ENCODE data around the gene RIPK3. TPM values are rescaled to one million over a fixed set of nuclear protein-coding genes. Genes with fewer than 3 reads are reported as not detected.

RIPK3 gene
- total and polyA plus RNA-seq, 8 donors = 3.9 to 13.0 (median 6.1) TPM

DNA sequence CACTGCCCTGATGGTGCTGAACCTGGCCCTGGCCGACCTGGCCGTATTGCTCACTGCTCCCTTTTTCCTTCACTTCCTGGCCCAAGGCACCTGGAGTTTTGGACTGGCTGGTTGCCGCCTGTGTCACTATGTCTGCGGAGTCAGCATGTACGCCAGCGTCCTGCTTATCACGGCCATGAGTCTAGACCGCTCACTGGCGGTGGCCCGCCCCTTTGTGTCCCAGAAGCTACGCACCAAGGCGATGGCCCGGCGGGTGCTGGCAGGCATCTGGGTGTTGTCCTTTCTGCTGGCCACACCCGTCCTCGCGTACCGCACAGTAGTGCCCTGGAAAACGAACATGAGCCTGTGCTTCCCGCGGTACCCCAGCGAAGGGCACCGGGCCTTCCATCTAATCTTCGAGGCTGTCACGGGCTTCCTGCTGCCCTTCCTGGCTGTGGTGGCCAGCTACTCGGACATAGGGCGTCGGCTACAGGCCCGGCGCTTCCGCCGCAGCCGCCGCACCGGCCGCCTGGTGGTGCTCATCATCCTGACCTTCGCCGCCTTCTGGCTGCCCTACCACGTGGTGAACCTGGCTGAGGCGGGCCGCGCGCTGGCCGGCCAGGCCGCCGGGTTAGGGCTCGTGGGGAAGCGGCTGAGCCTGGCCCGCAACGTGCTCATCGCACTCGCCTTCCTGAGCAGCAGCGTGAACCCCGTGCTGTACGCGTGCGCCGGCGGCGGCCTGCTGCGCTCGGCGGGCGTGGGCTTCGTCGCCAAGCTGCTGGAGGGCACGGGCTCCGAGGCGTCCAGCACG is 23.8 kb downstream of the RIPK3 start:
- peaks cover 0 to 4% (median 0%) of the 10 kb centered on the region in 3 donors for H3K4me1 ChIP-seq
- H3K4me3 ChIP-seq = no peak overlapping the region
- peak in 1 of 6 donors; percentile 70 for DNase-seq
- TF ChIP-seq, protein P1, sequence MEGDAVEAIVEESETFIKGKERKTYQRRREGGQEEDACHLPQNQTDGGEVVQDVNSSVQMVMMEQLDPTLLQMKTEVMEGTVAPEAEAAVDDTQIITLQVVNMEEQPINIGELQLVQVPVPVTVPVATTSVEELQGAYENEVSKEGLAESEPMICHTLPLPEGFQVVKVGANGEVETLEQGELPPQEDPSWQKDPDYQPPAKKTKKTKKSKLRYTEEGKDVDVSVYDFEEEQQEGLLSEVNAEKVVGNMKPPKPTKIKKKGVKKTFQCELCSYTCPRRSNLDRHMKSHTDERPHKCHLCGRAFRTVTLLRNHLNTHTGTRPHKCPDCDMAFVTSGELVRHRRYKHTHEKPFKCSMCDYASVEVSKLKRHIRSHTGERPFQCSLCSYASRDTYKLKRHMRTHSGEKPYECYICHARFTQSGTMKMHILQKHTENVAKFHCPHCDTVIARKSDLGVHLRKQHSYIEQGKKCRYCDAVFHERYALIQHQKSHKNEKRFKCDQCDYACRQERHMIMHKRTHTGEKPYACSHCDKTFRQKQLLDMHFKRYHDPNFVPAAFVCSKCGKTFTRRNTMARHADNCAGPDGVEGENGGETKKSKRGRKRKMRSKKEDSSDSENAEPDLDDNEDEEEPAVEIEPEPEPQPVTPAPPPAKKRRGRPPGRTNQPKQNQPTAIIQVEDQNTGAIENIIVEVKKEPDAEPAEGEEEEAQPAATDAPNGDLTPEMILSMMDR (IDR thresholded peaks at IDR 0.05) = no peak
- no peaks in the 10 kb centered on the region for H3K36me3 ChIP-seq
- ATAC-seq = peak; percentile 11 to 58 (median 44)
- no peak for FAIRE-seq
- 35 to 36% methylated on average over 66 to 70 of the region's 70 CpGs for WGBS, 2 donors
- intact Hi-C loops (cut with DNase I) = no loop called here
- no peaks in the 10 kb centered on the region for H3K27me3 ChIP-seq
- no peaks in the 10 kb centered on the region for H3K9me3 ChIP-seq
- no peak overlapping the region for H3K27ac ChIP-seq

DNA sequence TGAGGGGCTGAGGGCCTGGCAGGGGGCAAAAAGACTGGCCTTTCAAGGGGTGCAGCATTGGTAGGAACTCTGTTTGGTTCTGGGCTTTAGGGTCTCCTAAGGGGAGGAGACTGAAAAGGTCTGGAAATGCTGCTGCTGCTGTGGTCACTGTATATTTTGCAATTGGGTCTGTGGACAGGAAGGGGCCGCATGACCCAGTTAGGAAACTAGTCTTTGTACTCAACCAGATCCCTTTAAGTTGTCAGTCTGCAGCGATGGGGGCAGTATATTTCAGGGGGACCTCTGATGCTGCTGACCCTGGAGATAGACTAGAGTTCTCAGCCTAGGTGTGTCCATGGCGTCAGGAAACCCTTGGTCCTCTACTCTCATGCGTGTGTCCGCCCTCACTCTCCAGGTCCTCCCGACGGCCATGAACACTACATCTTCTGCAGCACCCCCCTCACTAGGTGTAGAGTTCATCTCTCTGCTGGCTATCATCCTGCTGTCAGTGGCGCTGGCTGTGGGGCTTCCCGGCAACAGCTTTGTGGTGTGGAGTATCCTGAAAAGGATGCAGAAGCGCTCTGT is 24.5 kb downstream of the RIPK3 start:
- intact Hi-C loops (cut with DNase I) = no loop called here
- TF ChIP-seq, protein P1 (IDR thresholded peaks at IDR 0.05) = no peak
- WGBS, 2 donors = 85 to 86% methylated on average over 10 of the region's 10 CpGs
- DNase-seq (no peak), ATAC-seq (no peak), FAIRE-seq (no peak)
- Histone ChIP-seq H3K4me1 (peaks cover 3 to 7% (median 6%) of the 10 kb centered on the region in 3 donors), H3K27ac (no peak overlapping the region), H3K4me3 (no peak overlapping the region), H3K36me3 (no peaks in the 10 kb centered on the region), H3K27me3 (no peaks in the 10 kb centered on the region), H3K9me3 (no peaks in the 10 kb centered on the region)

DNA sequence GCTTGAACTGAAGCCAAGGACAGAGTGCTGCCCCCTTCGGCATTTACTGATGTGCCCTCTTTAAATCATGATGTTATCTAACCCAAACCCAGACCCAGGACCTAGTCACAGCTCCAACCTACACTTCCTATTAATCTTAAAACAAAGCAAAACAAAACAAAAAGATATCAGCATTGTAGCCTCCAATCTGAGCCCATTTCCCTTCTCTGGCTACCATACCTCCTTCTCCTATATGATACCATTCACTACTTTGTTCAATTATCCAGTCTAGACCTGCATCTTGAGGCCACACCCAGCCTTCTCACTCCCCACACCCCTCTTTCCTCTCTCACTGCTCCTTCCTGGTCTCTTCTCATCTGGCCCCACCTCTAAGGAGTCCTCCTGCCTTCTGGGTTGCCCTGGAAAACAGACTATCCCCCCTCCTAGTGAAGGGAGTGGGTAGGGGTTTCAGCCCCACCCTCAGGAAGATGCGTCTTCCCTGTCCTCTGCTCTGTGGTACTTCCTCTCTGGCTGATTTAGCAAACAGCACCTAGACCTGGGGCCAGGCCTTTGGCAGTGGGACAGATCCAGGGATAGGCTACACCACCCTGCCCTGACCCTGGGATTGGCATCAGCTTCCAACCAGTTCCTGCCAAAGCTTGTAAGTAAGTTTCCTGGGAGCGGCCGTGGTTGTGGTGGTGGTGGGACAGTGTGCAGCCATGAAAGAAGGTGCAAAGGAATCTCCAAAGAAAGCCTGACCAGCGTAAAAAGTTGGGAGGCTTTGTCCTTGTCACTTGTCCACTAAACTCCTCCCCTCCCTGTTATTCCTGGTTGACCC is 25.2 kb downstream of the RIPK3 start:
- Histone ChIP-seq H3K27ac (no peak overlapping the region), H3K4me1 (peaks cover 10 to 14% (median 13%) of the 10 kb centered on the region in 3 donors), H3K9me3 (no peaks in the 10 kb centered on the region), H3K4me3 (no peak overlapping the region), H3K27me3 (no peaks in the 10 kb centered on the region), H3K36me3 (no peaks in the 10 kb centered on the region)
- ATAC-seq (no peak), FAIRE-seq (no peak), DNase-seq (peak in 1 of 6 donors; percentile 47)
- intact Hi-C loops (cut with DNase I) = no loop called here
- 64 to 75% methylated on average over 5 of the region's 5 CpGs for WGBS, 2 donors
- TF ChIP-seq, protein P1 (IDR thresholded peaks at IDR 0.05) = no peak

DNA sequence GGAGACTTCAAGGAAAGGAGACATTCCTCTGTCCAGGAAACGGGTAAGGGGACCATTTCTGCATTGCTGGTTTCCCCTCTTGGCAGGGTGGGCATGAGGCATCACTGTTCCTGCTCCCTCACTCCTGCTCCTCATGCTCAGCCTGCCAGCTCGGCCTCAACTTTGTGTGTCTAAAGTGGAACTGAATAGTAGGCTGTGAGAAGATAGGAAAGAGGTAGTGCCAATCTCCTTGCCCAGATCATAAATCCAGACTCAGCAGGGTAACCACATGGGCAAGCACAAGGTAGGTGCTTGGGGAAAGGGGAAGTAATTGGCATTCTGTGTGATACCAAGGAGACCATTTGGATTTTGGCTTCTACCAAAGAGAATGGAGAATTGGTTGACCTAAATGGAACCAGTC is 25.9 kb downstream of the RIPK3 start:
- TF ChIP-seq, protein P1 (IDR thresholded peaks at IDR 0.05) = no peak
- peak in 1 of 6 donors; percentile 12 for DNase-seq
- Histone ChIP-seq H3K9me3 (no peaks in the 10 kb centered on the region), H3K36me3 (no peaks in the 10 kb centered on the region), H3K4me1 (peaks cover 12 to 21% (median 15%) of the 10 kb centered on the region in 3 donors), H3K27ac (peak overlapping the region in 1 of 4 donors; percentile 8), H3K27me3 (no peaks in the 10 kb centered on the region), H3K4me3 (no peak overlapping the region)
- intact Hi-C loops (cut with DNase I) = no loop called here
- ATAC-seq = no peak
- no peak for FAIRE-seq
- WGBS, 2 donors = 80 to 82% methylated on average over 2 of the region's 2 CpGs
